Measurements from ENCODE around the gene ME3.
"Not testable (repeated sequence)": the region's sequence is repeated elsewhere in the genome, so short reads cannot be mapped to it uniquely, and the experiment has no call there.

Gene ME3

DNA sequence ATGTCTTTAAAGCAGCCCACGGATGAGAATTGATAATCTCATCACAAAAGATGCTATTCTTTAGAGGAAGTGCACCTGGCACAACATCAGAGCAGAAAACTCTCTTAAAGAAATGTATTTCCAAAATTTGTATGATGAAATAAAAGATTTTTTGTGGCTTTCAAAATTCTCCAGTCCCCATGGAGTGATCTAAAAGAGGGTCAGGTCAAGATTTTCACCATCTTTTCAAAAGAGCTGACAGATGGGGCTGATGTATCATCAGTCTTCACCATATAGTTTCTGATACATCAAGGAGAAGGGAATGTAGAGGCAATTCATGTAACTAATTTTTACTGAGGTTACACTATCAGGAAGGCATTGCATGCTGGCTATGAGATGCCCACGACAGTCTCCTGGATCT, 11.7 kb downstream of the ME3 start:
- DNase-seq = no peak

DNA sequence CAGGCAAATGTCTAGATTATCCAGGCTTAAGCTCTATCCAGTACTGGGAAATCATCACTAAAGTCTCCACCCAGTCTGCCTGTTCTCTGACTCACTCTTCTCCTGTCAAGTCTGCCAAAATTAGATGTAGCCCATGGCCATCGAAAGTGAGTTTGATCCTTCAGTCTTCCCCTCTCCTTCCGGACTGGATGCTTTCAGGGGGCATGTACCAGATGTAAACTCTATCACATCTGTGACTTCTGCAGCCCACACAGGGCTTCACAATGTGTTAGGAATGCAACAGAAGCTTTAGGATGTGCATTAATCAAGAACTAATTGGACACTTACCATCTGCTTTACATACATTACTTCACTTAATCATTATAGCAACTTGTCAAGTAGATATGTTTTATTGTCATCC, 12.3 kb downstream of the ME3 start:
- no peak for DNase-seq

DNA sequence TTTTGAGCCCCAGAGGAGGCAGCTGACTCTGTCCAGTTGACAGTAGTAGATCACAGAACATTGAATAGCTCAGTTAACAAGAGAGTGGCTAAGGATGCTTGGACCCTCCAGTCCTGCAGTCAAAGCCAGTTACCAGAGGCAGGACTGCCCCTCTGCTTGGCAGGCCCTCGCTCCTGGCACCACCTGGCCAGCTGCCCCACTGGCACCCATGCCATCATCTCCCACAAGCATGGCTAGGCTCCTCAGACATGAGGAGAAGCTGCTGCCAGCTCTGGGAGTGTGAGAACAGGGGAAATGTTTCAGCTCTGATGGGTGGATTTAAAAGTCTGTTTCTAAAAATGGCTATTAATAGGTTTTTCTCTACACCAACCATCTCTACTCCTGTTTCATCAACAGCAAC, 13.9 kb downstream of the ME3 start:
- no peak for DNase-seq

DNA sequence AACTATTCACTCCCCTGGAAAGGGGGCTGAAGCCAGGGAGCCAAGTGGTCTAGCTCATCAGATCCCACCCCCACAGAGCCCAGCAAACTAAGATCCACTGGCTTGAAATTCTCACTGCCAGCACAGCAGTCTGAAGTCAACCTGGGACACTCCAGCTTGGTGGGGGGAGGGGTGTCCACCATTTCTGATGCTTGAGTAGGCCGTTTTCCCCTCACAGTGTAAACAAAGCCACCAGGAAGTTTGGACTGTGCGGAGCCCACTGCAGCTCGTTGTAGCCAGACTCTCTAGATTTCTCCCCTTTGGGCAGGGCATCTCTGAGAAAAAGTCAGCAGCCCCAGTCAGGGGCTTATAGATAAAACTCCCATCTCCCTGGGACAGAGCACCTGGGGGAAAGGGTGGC, 27.2 kb downstream of the ME3 start:
- not testable (repeated sequence) for DNase-seq

DNA sequence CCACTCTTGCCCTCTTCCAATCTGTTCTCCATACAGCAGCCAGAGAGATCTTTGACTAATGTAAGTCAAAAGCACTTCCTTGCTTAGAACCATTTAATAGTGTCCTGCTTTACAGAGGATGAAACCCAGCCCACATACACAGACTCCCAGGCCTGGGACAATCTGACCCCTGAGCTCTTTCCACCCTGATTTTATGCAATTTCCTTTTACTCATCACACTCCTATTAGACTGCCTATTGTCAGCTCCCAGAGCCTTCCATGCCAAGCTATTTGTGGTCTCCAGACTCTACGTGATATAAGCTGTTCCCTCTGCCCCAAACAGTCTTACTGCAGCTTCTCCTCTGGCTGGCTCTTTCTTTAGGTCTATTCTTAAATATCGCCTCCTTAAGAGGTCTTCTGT, 28.1 kb downstream of the ME3 start:
- DNase-seq = no peak

DNA sequence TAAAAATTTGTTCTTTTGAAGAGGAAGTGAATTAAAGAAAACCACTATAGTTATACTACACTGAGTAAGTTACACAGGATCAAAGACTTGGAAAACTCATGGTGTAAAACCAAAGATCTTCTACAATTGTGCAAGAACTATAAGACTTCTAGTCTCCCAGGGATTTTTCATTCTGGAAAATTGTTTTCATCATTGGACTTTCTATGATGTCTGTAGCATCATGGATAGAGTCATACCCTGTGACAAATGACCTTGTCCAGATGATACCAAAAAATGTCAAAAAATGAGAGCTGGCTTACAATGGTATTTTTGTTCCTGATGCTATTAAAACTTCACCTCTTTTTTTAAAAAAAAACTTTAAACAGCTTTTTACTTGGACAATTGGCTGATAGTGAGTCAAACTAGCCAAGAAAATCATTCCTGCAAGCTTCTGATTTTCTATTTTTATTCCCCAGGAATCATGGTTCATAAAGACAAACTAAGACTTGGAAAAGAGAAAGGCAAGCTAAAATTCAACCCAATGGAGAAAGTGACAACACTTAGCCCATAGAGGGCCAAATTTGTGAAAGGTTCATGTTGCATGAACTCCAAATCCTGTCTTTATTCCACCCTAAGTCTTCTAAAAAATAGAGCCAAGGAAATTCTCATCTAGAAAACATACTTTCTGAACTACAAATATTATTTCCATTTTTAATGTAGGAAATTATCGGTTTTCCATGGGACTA, 30.7 kb downstream of the ME3 start:
- no peak for DNase-seq

DNA sequence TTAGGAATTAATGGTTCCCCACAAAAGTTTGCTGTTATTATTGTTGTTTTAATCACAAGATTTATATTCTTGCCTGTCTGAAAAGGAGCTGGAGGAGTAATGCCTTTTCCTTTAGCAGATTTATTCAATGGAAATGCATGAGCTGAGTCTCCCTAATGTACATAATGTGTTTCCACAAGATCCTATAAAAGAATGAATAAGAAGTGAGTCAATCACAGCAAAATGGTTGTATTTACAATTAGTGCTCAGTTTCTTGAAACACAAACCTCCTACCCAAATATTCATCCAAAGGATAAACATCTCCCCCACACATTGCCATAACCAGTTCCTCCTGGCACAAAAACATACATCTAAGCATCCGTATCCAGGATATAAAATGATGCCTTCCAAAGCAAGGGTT, 33.3 kb downstream of the ME3 start:
- DNase-seq = no peak

DNA sequence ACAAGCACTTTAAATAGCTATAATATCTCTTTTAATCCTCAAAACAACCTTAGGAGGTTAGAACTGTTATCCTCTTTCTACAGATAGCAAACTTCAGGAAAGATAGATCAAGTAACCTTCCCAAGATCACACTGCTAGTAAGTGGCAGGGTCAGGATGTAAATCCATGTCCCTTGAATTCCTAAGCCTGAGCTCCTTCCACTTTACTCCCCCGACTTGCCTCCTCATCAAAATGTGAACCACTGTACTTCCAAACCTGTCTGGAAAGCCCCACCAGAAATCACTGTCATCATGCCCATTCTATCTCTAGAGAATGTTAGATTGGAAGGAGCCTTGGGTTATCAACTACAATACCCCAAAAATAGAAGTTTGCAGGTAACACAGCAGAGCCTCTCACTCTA, 33.7 kb downstream of the ME3 start:
- no peak for DNase-seq

DNA sequence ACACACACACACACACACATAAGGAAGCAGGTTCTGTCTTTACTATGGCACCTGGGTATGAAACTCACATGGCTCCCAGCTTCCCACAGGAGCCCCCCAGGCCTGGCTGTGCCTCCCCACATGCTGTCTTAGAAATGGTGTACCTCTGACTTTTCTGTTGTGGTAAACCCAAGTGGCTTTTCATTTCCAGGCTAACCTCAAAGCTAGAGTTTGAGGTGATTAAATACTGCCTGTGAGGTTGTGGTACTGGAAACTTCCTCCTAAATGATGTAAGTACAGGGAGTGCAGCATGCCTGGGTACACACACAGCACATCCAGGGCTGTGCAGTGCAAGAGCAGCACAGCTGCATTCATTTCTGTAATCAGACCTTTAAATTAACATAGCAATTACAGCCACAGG, 34.4 kb downstream of the ME3 start:
- DNase-seq = no peak

DNA sequence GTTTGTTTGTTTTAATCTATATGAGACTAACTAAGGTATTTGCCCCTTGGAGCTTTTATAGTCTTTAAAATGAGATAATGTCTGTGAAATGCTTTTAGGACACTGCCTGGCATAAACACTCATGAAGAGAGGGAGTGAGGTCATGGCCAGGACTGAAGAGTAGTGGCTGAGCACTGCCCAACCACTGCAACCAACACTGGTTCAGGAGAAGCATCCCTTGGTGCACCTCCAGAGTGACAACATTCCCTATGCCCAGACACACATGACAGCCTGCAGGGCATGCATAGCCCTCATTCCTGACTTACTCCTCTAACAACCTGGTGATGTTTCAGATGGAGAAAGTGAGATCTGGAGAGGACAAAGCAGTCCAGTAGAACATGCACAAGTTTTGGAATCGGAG, 36.1 kb downstream of the ME3 start:
- DNase-seq = no peak

DNA sequence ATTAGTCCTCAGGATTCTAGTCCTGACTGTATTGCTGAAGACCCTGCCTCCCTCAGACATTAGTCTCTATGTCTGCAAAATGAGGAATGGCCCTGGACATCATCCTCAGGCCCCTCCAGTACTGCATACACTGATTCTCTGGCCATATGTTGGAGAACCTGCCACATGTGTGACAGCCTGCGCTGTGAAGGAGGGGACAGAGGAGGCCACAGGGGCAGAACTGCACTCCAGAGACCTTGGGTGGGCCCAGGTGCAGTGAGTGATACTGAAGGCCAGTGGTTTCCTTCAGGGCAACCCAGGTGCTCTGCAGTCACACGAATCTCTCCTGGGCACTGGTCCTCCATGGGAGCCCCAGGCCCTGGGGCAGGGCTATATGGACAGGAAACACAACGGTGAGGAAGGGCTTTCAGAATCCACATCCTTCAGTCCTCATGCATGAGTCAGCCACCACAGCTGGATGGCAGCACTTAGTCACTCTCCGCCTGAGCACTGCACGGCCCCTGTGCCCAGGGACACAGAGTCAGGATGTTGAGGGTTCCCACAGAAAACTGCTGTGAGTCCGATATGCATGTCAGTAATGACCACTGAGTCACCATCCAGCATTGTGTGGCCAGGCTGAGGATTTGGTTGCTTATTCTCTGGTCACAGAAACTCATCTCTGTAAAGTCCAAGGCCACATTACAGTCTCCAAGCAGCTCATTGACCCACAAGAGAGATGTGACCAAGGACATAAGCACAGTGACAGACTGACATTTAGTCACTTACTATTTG, 39.7 kb downstream of the ME3 start:
- DNase-seq = no peak

DNA sequence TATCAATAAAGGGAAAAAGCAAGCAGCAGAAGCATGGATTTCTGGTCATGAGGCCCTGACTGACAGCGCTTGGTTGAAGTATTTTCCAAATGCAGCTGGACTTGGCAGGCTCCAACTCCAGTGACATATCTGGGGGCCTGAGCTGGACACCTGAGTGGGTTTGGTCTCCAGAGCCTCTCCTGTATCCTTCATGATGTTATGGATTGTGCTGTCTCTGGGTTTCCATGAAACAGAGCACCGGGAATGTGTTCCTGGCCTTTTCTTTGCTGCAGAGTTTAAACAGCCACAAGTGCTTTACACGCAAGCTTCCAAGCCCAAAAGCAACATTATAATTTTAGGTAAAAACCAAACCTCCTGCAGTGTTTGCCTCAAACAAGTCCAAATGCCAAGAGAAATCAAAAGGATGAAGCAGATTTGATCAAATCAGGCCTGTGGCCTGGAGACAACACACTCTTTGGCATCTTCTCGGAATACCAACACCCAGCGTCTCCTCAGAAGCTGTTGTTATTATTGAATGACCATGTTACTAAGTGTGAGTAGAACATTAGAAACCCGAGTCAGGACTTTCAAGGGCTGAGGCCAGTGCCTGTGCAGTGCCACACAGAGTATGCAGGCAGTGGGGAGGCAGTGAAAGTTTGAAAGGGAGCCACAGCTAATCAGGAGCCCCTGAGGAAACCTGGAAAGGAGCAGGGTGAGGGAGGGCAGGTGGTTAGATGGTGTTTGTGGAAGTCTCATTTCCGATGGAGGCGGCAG, 42.0 kb downstream of the ME3 start:
- no peak for DNase-seq

DNA sequence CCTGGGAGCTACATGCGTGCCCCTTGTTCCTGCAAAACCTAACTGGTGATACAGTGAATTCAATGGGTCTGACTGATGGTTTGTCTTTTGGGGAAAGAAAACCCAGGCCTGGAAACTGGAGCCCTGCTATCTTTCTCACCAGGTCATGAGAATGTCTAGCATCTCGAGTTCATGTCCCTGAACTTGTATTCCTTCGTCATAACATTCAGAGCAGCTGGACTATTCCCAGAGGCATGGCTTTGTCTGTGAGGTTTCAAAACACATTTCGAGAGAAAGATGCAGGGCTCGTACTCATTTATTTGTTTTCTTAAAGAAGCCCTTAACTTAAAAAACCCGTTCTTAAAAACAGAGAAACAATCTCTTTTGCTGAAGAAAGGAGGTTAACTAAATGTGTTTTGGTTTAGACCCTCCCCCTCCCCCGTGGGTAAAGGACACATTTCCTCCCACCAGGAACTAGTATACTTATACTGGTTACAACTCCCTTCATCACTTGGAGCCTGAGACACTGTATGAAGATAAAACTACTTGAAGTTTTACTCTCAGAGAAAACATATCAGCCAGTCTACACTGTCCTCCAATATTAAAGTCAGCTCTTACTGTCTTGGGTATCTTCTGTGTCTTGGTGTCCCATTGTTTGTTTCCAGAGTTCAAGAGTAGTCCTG, 43.2 kb downstream of the ME3 start:
- no peak for DNase-seq

DNA sequence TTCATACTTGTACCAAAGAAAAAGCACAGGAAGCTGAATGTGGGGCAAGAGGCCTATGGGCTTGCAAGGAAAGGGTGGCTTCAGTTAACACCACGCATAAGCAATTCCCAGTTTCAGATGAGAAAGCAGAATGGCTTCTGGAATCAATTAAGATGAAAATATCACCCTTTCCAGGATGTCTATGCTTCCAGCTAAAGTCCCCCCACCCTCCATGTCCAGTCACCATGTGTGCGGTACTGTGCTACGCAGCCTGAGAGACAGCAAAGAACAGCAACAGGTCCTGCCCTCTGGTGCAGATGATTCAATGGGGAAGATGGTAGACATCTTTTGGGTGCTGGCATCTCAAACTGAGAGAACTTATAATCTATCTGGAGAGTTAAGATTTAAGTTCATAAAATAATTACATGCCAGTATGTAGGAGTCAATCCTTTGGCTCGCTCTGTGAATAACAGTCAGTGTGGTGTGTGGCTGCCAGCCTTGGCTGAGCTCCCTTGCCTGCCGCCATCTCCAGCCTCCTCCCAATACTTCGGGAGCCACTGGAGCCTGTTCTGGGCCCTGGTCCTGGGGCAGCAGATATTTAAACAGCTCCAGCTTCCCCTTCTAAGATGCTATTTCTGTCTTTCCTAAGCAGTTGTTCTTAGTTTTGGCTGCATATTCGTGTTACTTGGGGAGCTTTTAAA, 44.5 kb downstream of the ME3 start:
- DNase-seq = no peak

DNA sequence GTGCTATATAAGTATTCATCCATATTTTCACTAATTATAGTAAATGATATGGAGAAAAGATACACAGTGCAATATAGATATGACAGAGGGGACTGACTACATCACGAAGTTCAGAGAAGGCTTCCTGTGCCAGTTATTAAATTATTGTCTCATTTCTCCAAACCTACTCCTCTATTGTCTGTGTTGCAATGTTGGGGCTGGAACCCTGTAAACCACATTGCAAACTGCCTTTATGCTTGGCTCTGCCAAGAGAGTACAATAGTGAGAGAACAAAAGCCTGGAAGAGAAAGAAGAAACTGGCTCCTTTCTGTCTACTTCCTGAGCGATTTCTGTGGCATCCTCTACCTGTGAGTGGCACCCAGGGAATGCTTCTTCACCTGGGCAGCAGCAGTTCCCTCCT, 46.4 kb downstream of the ME3 start:
- DNase-seq = no peak

DNA sequence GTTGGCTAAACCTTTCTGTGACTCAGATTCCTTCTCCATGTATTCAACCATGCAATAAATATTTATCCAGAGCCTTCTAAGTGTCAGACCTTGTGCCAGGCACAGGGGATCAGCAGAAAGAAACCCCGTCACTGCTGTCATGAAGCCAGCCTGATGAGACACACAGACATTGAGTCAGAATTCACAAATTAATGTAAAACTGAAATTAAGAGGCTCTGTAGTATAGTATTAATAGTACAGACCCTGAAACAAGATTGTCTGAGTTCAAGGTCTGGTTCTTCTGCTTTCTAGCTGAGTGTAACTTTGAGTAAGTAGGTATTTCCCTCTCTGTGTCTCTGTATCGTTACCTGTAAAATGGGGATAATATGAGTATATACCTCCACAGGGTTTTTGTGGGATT, 46.9 kb downstream of the ME3 start:
- no peak for DNase-seq

DNA sequence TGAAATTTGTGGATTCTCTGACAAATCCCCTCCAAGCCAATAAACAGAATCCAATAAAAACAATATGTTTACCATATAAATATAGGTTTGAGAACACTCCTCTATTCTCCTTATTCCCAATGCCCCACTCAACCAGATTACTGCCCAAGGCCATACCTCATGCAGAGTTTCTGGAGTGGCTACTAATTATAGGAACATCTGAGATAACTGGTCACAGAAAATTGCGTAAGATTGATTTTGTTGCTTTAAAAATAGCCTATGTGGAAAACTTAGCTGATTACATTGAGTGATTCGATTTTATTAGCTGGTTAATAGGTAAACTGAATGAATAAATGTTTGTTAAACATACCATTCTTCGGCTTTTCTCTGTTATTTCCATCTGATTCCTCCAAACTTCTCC, 48.0 kb downstream of the ME3 start:
- peak; percentile 2 for DNase-seq

DNA sequence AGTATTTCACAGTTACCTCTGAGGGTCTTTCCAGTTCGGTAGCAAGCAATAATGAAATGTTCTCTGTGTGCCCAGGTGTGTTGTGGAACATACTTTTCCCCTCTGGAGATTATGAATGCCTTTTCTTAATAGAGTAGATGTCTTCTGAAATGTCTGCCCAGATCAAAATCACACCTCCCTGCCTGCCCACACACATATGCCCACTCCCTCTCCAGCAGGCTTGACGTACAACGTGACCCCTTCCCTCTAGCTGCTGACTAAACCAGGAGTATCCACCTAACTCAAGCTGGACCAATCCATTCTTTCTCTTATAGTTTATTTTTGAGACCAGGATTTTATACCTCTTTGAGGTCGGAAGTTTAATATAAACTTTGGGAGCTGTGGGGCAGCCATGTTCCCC, 48.7 kb downstream of the ME3 start:
- DNase-seq = no peak

DNA sequence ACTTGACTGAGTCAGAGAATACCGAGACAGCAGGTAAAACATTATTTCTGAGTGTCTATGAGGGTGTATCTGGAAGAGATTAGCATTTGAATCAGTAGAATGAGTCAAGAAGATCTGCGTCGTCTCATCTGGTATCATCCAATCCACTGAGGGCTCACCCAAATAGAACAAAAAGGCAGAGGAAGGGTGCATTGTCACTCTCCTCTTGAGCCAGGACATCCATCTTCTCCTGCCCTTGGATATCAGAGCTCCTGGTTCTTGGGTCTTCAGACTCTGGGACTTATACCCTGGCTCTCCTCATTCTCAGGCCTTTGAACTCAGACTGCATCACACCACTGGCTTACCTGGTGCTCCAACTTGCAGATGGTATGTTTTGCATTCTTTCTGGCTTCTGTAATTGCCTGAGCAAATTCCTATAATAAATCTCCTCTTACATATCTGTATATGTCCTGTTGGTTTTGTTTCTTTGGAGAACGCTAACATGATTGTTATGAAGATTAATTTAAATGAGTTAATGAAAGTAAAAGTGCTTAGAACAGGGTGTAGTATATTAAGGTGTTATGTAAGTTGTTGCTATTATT, 49.3 kb downstream of the ME3 start:
- no peak for DNase-seq

DNA sequence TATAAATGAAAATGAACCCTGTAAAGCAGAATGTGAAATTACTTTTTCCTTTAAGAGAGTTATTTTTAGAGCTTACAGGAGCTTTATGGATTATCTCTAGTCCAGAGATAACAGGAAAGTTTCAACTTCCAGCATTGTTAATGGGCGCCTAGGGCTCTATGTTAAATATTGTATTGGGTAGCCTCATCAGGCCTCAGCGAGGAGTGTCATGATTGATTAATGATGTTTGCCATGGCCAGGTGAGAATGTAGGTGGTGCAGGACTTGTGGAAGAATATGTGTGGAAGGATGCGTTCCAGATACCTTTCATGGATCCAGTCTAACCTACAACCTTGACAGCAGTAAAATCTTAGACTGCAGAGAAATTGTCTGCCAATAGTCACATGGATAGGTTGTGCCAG, 50.6 kb downstream of the ME3 start:
- DNase-seq = no peak

DNA sequence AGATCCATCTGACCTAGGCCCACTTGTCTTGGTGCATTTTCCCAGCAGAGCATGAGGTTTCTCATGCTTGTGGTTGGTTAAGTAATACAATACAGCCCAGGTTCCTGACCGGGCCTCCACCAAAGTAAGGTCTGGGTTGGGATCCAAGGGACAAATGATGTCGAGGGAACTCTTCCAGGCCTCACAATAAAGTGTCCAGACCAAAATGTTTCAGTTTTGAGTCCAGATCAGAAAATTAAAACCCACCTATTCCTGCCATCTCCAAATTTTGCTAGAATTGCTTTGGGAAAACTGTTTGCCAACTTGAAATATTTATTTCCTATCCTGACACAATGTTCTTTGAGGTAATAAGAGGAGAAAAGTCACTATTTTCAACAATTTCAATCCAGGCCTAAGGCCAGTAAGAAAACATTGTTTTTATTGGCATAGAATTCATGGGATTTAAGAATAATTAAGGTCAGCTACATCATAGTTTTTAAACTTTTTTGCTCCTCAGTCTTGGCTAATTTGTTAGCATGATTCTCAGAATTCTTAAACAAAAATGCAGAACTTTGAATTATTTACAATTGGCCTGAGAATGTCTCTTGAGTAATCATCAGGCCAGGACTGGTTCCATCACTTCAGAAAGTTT, 51.4 kb downstream of the ME3 start:
- DNase-seq = no peak

DNA sequence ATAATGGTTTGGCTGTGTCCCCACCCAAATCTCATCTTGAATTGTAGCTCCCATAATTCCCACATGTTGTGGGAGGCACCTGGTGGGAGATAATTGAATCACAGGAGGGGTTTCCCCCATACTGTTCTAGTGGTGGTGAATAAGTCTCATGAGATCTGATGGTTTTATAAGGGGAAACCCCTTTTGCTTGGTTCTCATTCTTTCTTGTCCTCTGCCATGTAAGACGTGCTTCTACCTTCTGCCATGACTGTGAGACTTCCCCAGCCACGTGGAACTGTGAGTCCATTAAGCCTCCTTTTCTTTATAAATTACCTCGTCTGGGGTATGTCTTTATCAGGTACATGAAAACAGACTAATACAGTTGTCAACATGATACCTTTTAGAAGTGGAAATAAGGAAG, 53.0 kb downstream of the ME3 start:
- not testable (repeated sequence) for DNase-seq
